Testis (tissue), 2 donors: ENCODE data around the gene TTC33.

ENCODE experiments used
- POLR2A ChIP-seq: fragments of 450-650 bp; IDR thresholded peaks from one replicate; pipeline ENCODE4 v1.6.1; 2017; ENCODE audit warnings: antibody characterized with exemption, mild to moderate bottlenecking, moderate library complexity
- TF ChIP-seq, protein P1 (sequence below), 3 experiments: fragments of 450-650 bp in 2 of 3; fragments of 200-600 bp in 1 of 3; sonication (generic) in 1 of 3; IDR thresholded peaks; one replicate each; pipeline ENCODE4 v1.5.1; 2016 to 2019; ENCODE audit warnings: antibody characterized with exemption in 3 of 3, mild to moderate bottlenecking in 2 of 3, moderate library complexity in 1 of 3

DNA sequence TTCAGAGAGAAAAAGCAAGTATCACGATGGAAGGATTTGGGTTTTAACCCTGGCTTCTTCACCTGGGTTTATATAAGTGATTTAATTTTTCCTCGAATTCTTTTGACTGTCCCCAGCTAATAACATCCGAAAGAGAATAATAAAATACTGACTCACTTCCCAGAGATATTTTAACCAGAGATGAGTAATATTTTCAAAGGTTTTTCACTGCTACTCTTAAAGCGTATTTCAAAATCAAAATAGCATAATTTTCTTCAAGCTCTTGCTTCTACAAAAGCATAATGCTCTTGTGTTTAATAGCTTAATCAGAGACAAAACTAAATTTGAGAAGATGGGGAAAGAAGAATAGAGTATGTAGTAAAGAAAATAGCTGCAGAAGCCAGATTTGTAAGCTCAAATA, 291.2 kb downstream of the TTC33 start:
- TF ChIP-seq POLR2A = no peak
- TF ChIP-seq, protein P1, sequence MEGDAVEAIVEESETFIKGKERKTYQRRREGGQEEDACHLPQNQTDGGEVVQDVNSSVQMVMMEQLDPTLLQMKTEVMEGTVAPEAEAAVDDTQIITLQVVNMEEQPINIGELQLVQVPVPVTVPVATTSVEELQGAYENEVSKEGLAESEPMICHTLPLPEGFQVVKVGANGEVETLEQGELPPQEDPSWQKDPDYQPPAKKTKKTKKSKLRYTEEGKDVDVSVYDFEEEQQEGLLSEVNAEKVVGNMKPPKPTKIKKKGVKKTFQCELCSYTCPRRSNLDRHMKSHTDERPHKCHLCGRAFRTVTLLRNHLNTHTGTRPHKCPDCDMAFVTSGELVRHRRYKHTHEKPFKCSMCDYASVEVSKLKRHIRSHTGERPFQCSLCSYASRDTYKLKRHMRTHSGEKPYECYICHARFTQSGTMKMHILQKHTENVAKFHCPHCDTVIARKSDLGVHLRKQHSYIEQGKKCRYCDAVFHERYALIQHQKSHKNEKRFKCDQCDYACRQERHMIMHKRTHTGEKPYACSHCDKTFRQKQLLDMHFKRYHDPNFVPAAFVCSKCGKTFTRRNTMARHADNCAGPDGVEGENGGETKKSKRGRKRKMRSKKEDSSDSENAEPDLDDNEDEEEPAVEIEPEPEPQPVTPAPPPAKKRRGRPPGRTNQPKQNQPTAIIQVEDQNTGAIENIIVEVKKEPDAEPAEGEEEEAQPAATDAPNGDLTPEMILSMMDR (IDR thresholded peaks at IDR 0.05) = no peak
